Esophagus (tissue), 2 donors: ENCODE results near the gene TTC28. TPM values are rescaled to one million over a fixed set of nuclear protein-coding genes. Genes with fewer than 3 reads are reported as not detected.

ENCODE experiments used
- H3K27ac ChIP-seq, 2 donors: one replicate each; pipeline ENCODE4 v1.5.1; 2013; ENCODE audit warnings: low read depth in 2 of 2, mild to moderate bottlenecking in 2 of 2, inconsistent platforms in 1 of 2, low read length in 1 of 2, moderate library complexity in 1 of 2
- H3K27me3 ChIP-seq, 2 donors: one replicate each; pipeline ENCODE4 v1.6.1; 2013; ENCODE audit warnings: low read length in 2 of 2, control low read depth in 1 of 2, mild to moderate bottlenecking in 1 of 2; ENCODE audit not compliant: insufficient read depth in 2 of 2, control insufficient read depth in 1 of 2
- H3K36me3 ChIP-seq, 2 donors: one replicate each; pipeline ENCODE4 v1.6.1; 2013; ENCODE audit warnings: low read length in 1 of 2; ENCODE audit not compliant: control insufficient read depth in 2 of 2, insufficient read depth in 2 of 2
- H3K4me1 ChIP-seq, 2 donors: one replicate each; pipeline ENCODE4 v1.6.1; 2013; ENCODE audit warnings: low read length in 1 of 2; ENCODE audit not compliant: control insufficient read depth in 2 of 2, insufficient read depth in 2 of 2
- H3K4me3 ChIP-seq, 2 donors: one replicate each; pipeline ENCODE4 v1.5.1; 2013; ENCODE audit warnings: low read length in 2 of 2, mild to moderate bottlenecking in 2 of 2, low read depth in 1 of 2, moderate library complexity in 1 of 2
- H3K9me3 ChIP-seq, 2 donors: one replicate each; pipeline ENCODE4 v1.6.1; 2013; ENCODE audit warnings: mild to moderate bottlenecking in 2 of 2, low read depth in 1 of 2, low read length in 1 of 2, moderate library complexity in 1 of 2; ENCODE audit not compliant: control insufficient read depth in 2 of 2, insufficient read depth in 1 of 2
- WGBS, 2 donors: extraction: QIAGEN DNeasy Blood & Tissue Kit; methylation state at CpG; one replicate each; pipeline ENCODE4 v1.1.7; 2013; 5-methylcytosine and 5-hydroxymethylcytosine counted together
- polyA plus RNA-seq, 2 donors: library from polyadenylated mRNA; stranded (reverse); fragments of 200-250 nt; gene quantifications; one replicate each; pipeline ENCODE4 v1.2.3, GENCODE V29; 2013
- donor health status: healthy with polysubstance abuse.
- donor health status: Bipolar disorder and iron deficiency.

The TTC28 gene
- polyA plus RNA-seq, 2 donors, result 1.4 to 2.6 TPM

GRCh38 chr22:28245579-28246224, 433.9 kb downstream of the TTC28 start:
- H3K4me3 ChIP-seq, result no peak overlapping the region
- no peaks in the 10 kb centered on the region for H3K27me3 ChIP-seq
- peaks cover 0 to 2% of the 10 kb centered on the region in 2 donors for H3K9me3 ChIP-seq
- H3K27ac ChIP-seq, result no peak overlapping the region
- H3K36me3 ChIP-seq, result no peaks in the 10 kb centered on the region
- 79 to 86% methylated on average over 5 of the region's 5 CpGs for WGBS, 2 donors
- H3K4me1 ChIP-seq, result no peaks in the 10 kb centered on the region

GRCh38 chr22:28244757-28245156, 434.9 kb downstream of the TTC28 start:
- H3K36me3 ChIP-seq, result no peaks in the 10 kb centered on the region
- no peak overlapping the region for H3K4me3 ChIP-seq
- H3K9me3 ChIP-seq, result peaks cover 0 to 2% of the 10 kb centered on the region in 2 donors
- no peak overlapping the region for H3K27ac ChIP-seq
- no peaks in the 10 kb centered on the region for H3K27me3 ChIP-seq
- no peaks in the 10 kb centered on the region for H3K4me1 ChIP-seq
- WGBS, 2 donors, result 78 to 93% methylated on average over 1 of the region's 1 CpG

GRCh38 chr22:28243539-28243938, 436.1 kb downstream of the TTC28 start:
- Histone ChIP-seq H3K9me3 (no peaks in the 10 kb centered on the region), H3K27ac (no peak overlapping the region), H3K27me3 (no peaks in the 10 kb centered on the region), H3K36me3 (no peaks in the 10 kb centered on the region), H3K4me3 (no peak overlapping the region), H3K4me1 (no peaks in the 10 kb centered on the region)
- 86 to 88% methylated on average over 3 of the region's 3 CpGs for WGBS, 2 donors

- H3K27me3 ChIP-seq, result no peaks in the 10 kb centered on the region
- 90 to 91% methylated on average over 5 of the region's 5 CpGs for WGBS, 2 donors
Observed at GRCh38 chr22:28241656-28242290, 437.9 kb downstream of the TTC28 start.

GRCh38 chr22:28239941-28240340, 439.7 kb downstream of the TTC28 start:
- no peaks in the 10 kb centered on the region for H3K4me1 ChIP-seq
- no peaks in the 10 kb centered on the region for H3K27me3 ChIP-seq
- H3K4me3 ChIP-seq, result no peak overlapping the region
- H3K36me3 ChIP-seq, result no peaks in the 10 kb centered on the region
- no peaks in the 10 kb centered on the region for H3K9me3 ChIP-seq
- H3K27ac ChIP-seq, result no peak overlapping the region

More at GRCh38 chr22:28241656-28242290, 437.9 kb downstream of the TTC28 start:
- Histone ChIP-seq H3K9me3 (no peaks in the 10 kb centered on the region), H3K4me3 (no peak overlapping the region), H3K36me3 (no peaks in the 10 kb centered on the region), H3K27ac (no peak overlapping the region), H3K4me1 (no peaks in the 10 kb centered on the region)

GRCh38 chr22:28237783-28238182, 441.9 kb downstream of the TTC28 start:
- Histone ChIP-seq H3K4me3 (no peak overlapping the region), H3K9me3 (no peaks in the 10 kb centered on the region), H3K27me3 (no peaks in the 10 kb centered on the region), H3K36me3 (no peaks in the 10 kb centered on the region), H3K4me1 (no peaks in the 10 kb centered on the region), H3K27ac (no peak overlapping the region)
- WGBS, 2 donors, result 86 to 91% methylated on average over 2 of the region's 2 CpGs

- Histone ChIP-seq H3K27ac (no peak overlapping the region), H3K4me3 (no peak overlapping the region), H3K27me3 (no peaks in the 10 kb centered on the region), H3K9me3 (no peaks in the 10 kb centered on the region), H3K4me1 (no peaks in the 10 kb centered on the region), H3K36me3 (no peaks in the 10 kb centered on the region)
- 78 to 81% methylated on average over 4 of the region's 4 CpGs for WGBS, 2 donors
Observed at GRCh38 chr22:28237112-28237511, 442.5 kb downstream of the TTC28 start.

- Histone ChIP-seq H3K27me3 (no peaks in the 10 kb centered on the region), H3K36me3 (no peaks in the 10 kb centered on the region), H3K4me3 (no peak overlapping the region), H3K9me3 (no peaks in the 10 kb centered on the region), H3K4me1 (no peaks in the 10 kb centered on the region), H3K27ac (no peak overlapping the region)
- 84 to 93% methylated on average over 3 of the region's 3 CpGs for WGBS, 2 donors
Observed at GRCh38 chr22:28232204-28232603, 447.4 kb downstream of the TTC28 start.

- no peaks in the 10 kb centered on the region for H3K9me3 ChIP-seq
- no peaks in the 10 kb centered on the region for H3K27me3 ChIP-seq
- H3K4me1 ChIP-seq, result no peaks in the 10 kb centered on the region
- H3K27ac ChIP-seq, result no peak overlapping the region
- no peak overlapping the region for H3K4me3 ChIP-seq
- H3K36me3 ChIP-seq, result no peaks in the 10 kb centered on the region
Observed at GRCh38 chr22:28231441-28231840, 448.2 kb downstream of the TTC28 start.

GRCh38 chr22:28230671-28231070, 449.0 kb downstream of the TTC28 start:
- 78 to 84% methylated on average over 1 of the region's 1 CpG for WGBS, 2 donors

More at GRCh38 chr22:28230671-28231070, 449.0 kb downstream of the TTC28 start:
- no peaks in the 10 kb centered on the region for H3K36me3 ChIP-seq
- H3K27ac ChIP-seq, result no peak overlapping the region
- H3K27me3 ChIP-seq, result no peaks in the 10 kb centered on the region
- no peaks in the 10 kb centered on the region for H3K9me3 ChIP-seq
- no peak overlapping the region for H3K4me3 ChIP-seq
- H3K4me1 ChIP-seq, result no peaks in the 10 kb centered on the region
